Natural killer cell (primary cell): ENCODE measurements around the gene KAT6B. TPM values are rescaled to one million over a fixed set of nuclear protein-coding genes. Genes with fewer than 3 reads are reported as not detected.

ENCODE experiments used
- ATAC-seq, 3 donors: fragments of 150-1000 bp in 2 of 3; fragments of 200-7000 bp in 1 of 3; cut with Tn5 transposase; 1 replicate in 1 of 3; 2 replicates in 2 of 3; pipeline ENCODE4 v1.10.0; 2021; ENCODE audit warnings: mild to moderate bottlenecking in 2 of 3, moderate library complexity in 2 of 3
- DNase-seq, 2 donors: peaks; one replicate each; pipeline versions ENCODE4 v3.0.0 to v3.0.0-alpha.2; 2013 to 2021; ENCODE audit warnings: mixed read lengths in 1 of 2
- H3K27ac ChIP-seq: one replicate; pipeline ENCODE4 v1.5.1; 2013; ENCODE audit warnings: mild to moderate bottlenecking, low read length
- H3K27me3 ChIP-seq: one replicate; pipeline ENCODE4 v1.6.1; 2013; ENCODE audit warnings: low read length; ENCODE audit not compliant: control insufficient read depth, insufficient read depth
- H3K36me3 ChIP-seq: one replicate; pipeline ENCODE4 v1.6.1; 2013; ENCODE audit warnings: low read length; ENCODE audit not compliant: control insufficient read depth, insufficient read depth
- H3K4me1 ChIP-seq: one replicate; pipeline ENCODE4 v1.6.1; 2013; ENCODE audit warnings: low read length; ENCODE audit not compliant: control insufficient read depth, insufficient read depth
- H3K4me3 ChIP-seq: one replicate; pipeline ENCODE4 v1.5.1; 2013; ENCODE audit warnings: low read length
- H3K9me3 ChIP-seq: one replicate; pipeline ENCODE4 v1.6.1; 2013; ENCODE audit warnings: low read length; ENCODE audit not compliant: control insufficient read depth, insufficient read depth
- H3K27ac Mint-ChIP-seq, 2 donors: one replicate each; pipeline ENCODE4 v1.8.0; 2022; ENCODE audit warnings: mild to moderate bottlenecking in 2 of 2, mixed read lengths in 2 of 2, moderate library complexity in 1 of 2
- H3K27me3 Mint-ChIP-seq, 2 donors: one replicate each; pipeline ENCODE4 v1.8.0; 2022; ENCODE audit warnings: low read depth in 2 of 2, mixed read lengths in 2 of 2
- H3K36me3 Mint-ChIP-seq: one replicate; pipeline ENCODE4 v1.8.0; 2022; ENCODE audit warnings: mixed read lengths
- H3K4me1 Mint-ChIP-seq, 2 donors: one replicate each; pipeline ENCODE4 v1.8.0; 2022; ENCODE audit warnings: mixed read lengths in 2 of 2
- H3K4me3 Mint-ChIP-seq: one replicate; pipeline ENCODE4 v1.8.0; 2022; ENCODE audit warnings: mild to moderate bottlenecking, moderate library complexity, mixed read lengths
- H3K9me3 Mint-ChIP-seq, 2 donors: one replicate each; pipeline ENCODE4 v1.8.0; 2022; ENCODE audit warnings: mixed read lengths in 2 of 2
- CTCF ChIP-seq: fragments of 200-600 bp; IDR thresholded peaks from one replicate; pipeline ENCODE4 v1.8.0; 2022; ENCODE audit warnings: antibody characterized with exemption
- WGBS: methylation state at CpG from one replicate; pipeline ENCODE4 v1.1.7; 2013; ENCODE audit warnings: missing lambda C conversion rate; ENCODE audit not compliant: insufficient coverage; 5-methylcytosine and 5-hydroxymethylcytosine counted together
- intact Hi-C: fragments of 100-400 bp; cut with micrococcal nuclease; formaldehyde crosslinking; loops from one replicate; pipeline ENCODE4 v1.14.2; 2022
- total RNA-seq, 4 donors: library from RNA; stranded (reverse); fragments of 120-200 nt in 1 of 4; gene quantifications; one replicate each; pipeline versions ENCODE4 v1.2.3 to v1.2.4, GENCODE V29; 2013 to 2022

Gene KAT6B
- total RNA-seq, 3 donors from 2014 or later (not counting 1 experiment from before 2014, with no cell fraction given), result 117 to 133 (median 121) TPM

- Mint-ChIP-seq H3K27ac (peak overlapping the region; percentile 74 to 79), H3K4me3 (no peak overlapping the region), H3K9me3 (no peaks in the 10 kb centered on the region), H3K27me3 (no peaks in the 10 kb centered on the region), H3K4me1 (peaks cover 39 to 45% of the 10 kb centered on the region in 2 donors), H3K36me3 (peaks cover 12% of the 10 kb centered on the region)
- Histone ChIP-seq H3K27me3 (no peaks in the 10 kb centered on the region), H3K4me3 (no peak overlapping the region), H3K9me3 (no peaks in the 10 kb centered on the region), H3K36me3 (peaks cover 7% of the 10 kb centered on the region), H3K4me1 (no peaks in the 10 kb centered on the region), H3K27ac (no peak overlapping the region)
- DNase-seq, result no peak
- WGBS, result 100% methylated on average over 6 of the region's 6 CpGs
- no peak for TF ChIP-seq CTCF
- ATAC-seq, result no peak
- intact Hi-C loops, result no loop called here
These were observed 15.0 kb downstream of the KAT6B start for GRCh38 chr10:74841265-74841973.

GRCh38 chr10:74842301-74842954, 16.0 kb downstream of the KAT6B start:
- ATAC-seq (peak in 1 of 3 donors; percentile 29), DNase-seq (no peak)
- no peaks in the 10 kb centered on the region for H3K27me3 Mint-ChIP-seq
- whole genome bisulfite sequencing, result no CpG with 5 or more reads among the region's 1 CpG
- no peaks in the 10 kb centered on the region for H3K9me3 Mint-ChIP-seq
- no peak for TF ChIP-seq CTCF
- no peaks in the 10 kb centered on the region for H3K27me3 ChIP-seq
- no peak overlapping the region for H3K27ac ChIP-seq
- H3K27ac Mint-ChIP-seq, result peak overlapping the region; percentile 74 to 79
- H3K36me3 Mint-ChIP-seq, result peaks cover 12% of the 10 kb centered on the region
- no peaks in the 10 kb centered on the region for H3K4me1 ChIP-seq
- no peak overlapping the region for H3K4me3 Mint-ChIP-seq
- H3K36me3 ChIP-seq, result peaks cover 7% of the 10 kb centered on the region
- H3K9me3 ChIP-seq, result no peaks in the 10 kb centered on the region
- H3K4me3 ChIP-seq, result no peak overlapping the region
- peaks cover 44 to 49% of the 10 kb centered on the region in 2 donors for H3K4me1 Mint-ChIP-seq
- intact Hi-C loops, result no loop called here

- no peaks in the 10 kb centered on the region for H3K27me3 Mint-ChIP-seq
- DNase-seq (no peak), ATAC-seq (no peak)
- Histone ChIP-seq H3K36me3 (peaks cover 3% of the 10 kb centered on the region), H3K27me3 (no peaks in the 10 kb centered on the region), H3K4me1 (no peaks in the 10 kb centered on the region), H3K4me3 (no peak overlapping the region), H3K9me3 (no peaks in the 10 kb centered on the region), H3K27ac (no peak overlapping the region)
- no peak for TF ChIP-seq CTCF
- intact Hi-C loops, result no loop called here
- no peak overlapping the region for H3K4me3 Mint-ChIP-seq
- peak overlapping the region in 1 of 2 donors; percentile 41 for H3K27ac Mint-ChIP-seq
- WGBS, result 100% methylated on average over 2 of the region's 2 CpGs
- H3K36me3 Mint-ChIP-seq, result peaks cover 12% of the 10 kb centered on the region
- H3K9me3 Mint-ChIP-seq, result no peaks in the 10 kb centered on the region
- H3K4me1 Mint-ChIP-seq, result peaks cover 22 to 35% of the 10 kb centered on the region in 2 donors
These were observed 20.6 kb downstream of the KAT6B start for GRCh38 chr10:74846958-74847357.
